Fibroblast of lung (primary cell): ENCODE results near the gene NTN3. TPM values are rescaled to one million over a fixed set of nuclear protein-coding genes. Genes with fewer than 3 reads are reported as not detected.

Experiments used
- DNase-seq, 2 donors: peaks; one replicate each; pipeline versions ENCODE4 v3.0.0 to v3.0.0-alpha.2; 2010; ENCODE audit warnings: low read depth in 2 of 2
- H2AFZ ChIP-seq: 2 replicates; pipeline ENCODE4 v1.5.1; 2012; ENCODE audit warnings: low read length, control low read depth, inconsistent platforms
- H3K27ac ChIP-seq: 2 replicates; pipeline ENCODE4 v1.5.1; 2011; ENCODE audit warnings: low read length, control low read depth; ENCODE audit not compliant: insufficient read depth
- H3K27me3 ChIP-seq: 2 replicates; pipeline ENCODE4 v1.5.1; 2011; ENCODE audit warnings: mild to moderate bottlenecking, low read length; ENCODE audit not compliant: control insufficient read depth, insufficient read depth
- H3K36me3 ChIP-seq: 2 replicates; pipeline ENCODE4 v1.5.1; 2011; ENCODE audit warnings: low read length; ENCODE audit not compliant: control insufficient read depth, insufficient read depth
- H3K4me1 ChIP-seq: 2 replicates; pipeline ENCODE4 v1.5.1; 2011; ENCODE audit warnings: low read length; ENCODE audit not compliant: control insufficient read depth, insufficient read depth; ENCODE audit errors: extremely low read depth
- H3K4me2 ChIP-seq: 2 replicates; pipeline ENCODE4 v1.5.1; 2011; ENCODE audit warnings: low read length, control low read depth; ENCODE audit not compliant: insufficient read depth; ENCODE audit errors: extremely low read depth
- H3K4me3 ChIP-seq, 4 experiments: fragments of 200-600 bp in 1 of 4; sonication (generic) in 1 of 4; replicated peaks in 1 of 4; 2 replicates each; pipeline ENCODE4 v1.5.1; 2011 to 2016; ENCODE audit warnings: low read length in 4 of 4, low read depth in 3 of 4, mild to moderate bottlenecking in 3 of 4, control low read depth in 2 of 4, inconsistent platforms in 1 of 4, mixed read lengths in 1 of 4; ENCODE audit not compliant: insufficient read depth in 1 of 4; ENCODE audit errors: control extremely low read depth in 1 of 4
- H3K79me2 ChIP-seq: 2 replicates; pipeline ENCODE4 v1.5.1; 2012; ENCODE audit warnings: mild to moderate bottlenecking, low read length, inconsistent platforms; ENCODE audit not compliant: control insufficient read depth, insufficient read depth
- H3K9ac ChIP-seq: 2 replicates; pipeline ENCODE4 v1.5.1; 2011; ENCODE audit warnings: mild to moderate bottlenecking, low read length, control low read depth; ENCODE audit not compliant: insufficient read depth
- H3K9me3 ChIP-seq: 2 replicates; pipeline ENCODE4 v1.5.1; 2012; ENCODE audit warnings: low read depth, low read length; ENCODE audit not compliant: control insufficient read depth, insufficient read depth
- H4K20me1 ChIP-seq: 2 replicates; pipeline ENCODE4 v1.5.1; 2011; ENCODE audit warnings: low read length; ENCODE audit not compliant: control insufficient read depth, insufficient read depth; ENCODE audit errors: extremely low read depth
- CTCF ChIP-seq, 2 donors: IDR thresholded peaks in 1 of 2; conservative IDR thresholded peaks in 1 of 2; 1 replicate in 1 of 2; 2 replicates in 1 of 2; pipeline ENCODE4 v1.5.1; 2011 to 2012; ENCODE audit warnings: low read length in 2 of 2, control low read depth in 1 of 2, inconsistent platforms in 1 of 2, low read depth in 1 of 2, mild to moderate bottlenecking in 1 of 2
- EZH2 ChIP-seq: IDR thresholded peaks from 2 replicates; pipeline ENCODE4 v1.5.1; 2012; ENCODE audit warnings: low read length, control low read depth, mild to moderate bottlenecking; ENCODE audit errors: missing control alignments
- polyA plus RNA-seq, 2 donors: library from polyadenylated mRNA; depleted of rRNA in 1 of 2; stranded (reverse) in 1 of 2; unstranded in 1 of 2; fragments of >200 nt; gene quantifications; 2 replicates each; pipeline ENCODE4 v1.2.1, GENCODE V29; 2011 to 2012; ENCODE audit warnings: missing spikeins in 1 of 2
- total RNA-seq: library from RNA; depleted of rRNA; stranded (reverse); fragments of >200 nt; gene quantifications from 2 replicates; pipeline ENCODE4 v1.2.1, GENCODE V29; 2014

NTN3 gene
- total and polyA plus RNA-seq, 2 donors (not counting 1 experiment from before 2014, with no cell fraction given) = 0.08 to 2.1 TPM

GRCh38 chr16:2497116-2497630 lies 26.1 kb downstream of the NTN3 start:
- H3K9me3 ChIP-seq = no peaks in the 10 kb centered on the region
- H2AFZ ChIP-seq = no peak overlapping the region
- H3K27ac ChIP-seq = no peak overlapping the region
- no peak overlapping the region for H3K4me3 ChIP-seq
- peak overlapping the region; percentile 4 for H3K4me2 ChIP-seq
- no peak overlapping the region for H3K9ac ChIP-seq
- peaks cover 6% of the 10 kb centered on the region for H3K4me1 ChIP-seq
- no peaks in the 10 kb centered on the region for H3K27me3 ChIP-seq
- peak in 1 of 2 donors; percentile 36 for DNase-seq
- H3K79me2 ChIP-seq = no peaks in the 10 kb centered on the region
- TF ChIP-seq EZH2 (no peak), CTCF (conservative IDR thresholded peaks at IDR 0.05 in 1 of 2, IDR thresholded peaks at IDR 0.05 in 1 of 2; ENCODE audit: low read depth in 1 of 2, low read length in 2 of 2) (no peak)
- peaks cover 12% of the 10 kb centered on the region for H3K36me3 ChIP-seq
- H4K20me1 ChIP-seq = no peaks in the 10 kb centered on the region

GRCh38 chr16:2497695-2498484 lies 26.8 kb downstream of the NTN3 start:
- H3K27ac ChIP-seq = no peak overlapping the region
- TF ChIP-seq CTCF (conservative IDR thresholded peaks at IDR 0.05 in 1 of 2, IDR thresholded peaks at IDR 0.05 in 1 of 2; ENCODE audit: low read depth in 1 of 2, low read length in 2 of 2) (no peak), EZH2 (no peak)
- H3K4me3 ChIP-seq = no peak overlapping the region
- H3K4me1 ChIP-seq = peaks cover 6% of the 10 kb centered on the region
- peak overlapping the region; percentile 4 for H3K4me2 ChIP-seq
- H3K36me3 ChIP-seq = peaks cover 12% of the 10 kb centered on the region
- H3K9ac ChIP-seq = no peak overlapping the region
- H3K9me3 ChIP-seq = no peaks in the 10 kb centered on the region
- DNase-seq = no peak
- H2AFZ ChIP-seq = no peak overlapping the region
- no peaks in the 10 kb centered on the region for H3K27me3 ChIP-seq
- no peaks in the 10 kb centered on the region for H4K20me1 ChIP-seq
- H3K79me2 ChIP-seq = no peaks in the 10 kb centered on the region

- TF ChIP-seq EZH2 (no peak), CTCF (conservative IDR thresholded peaks at IDR 0.05 in 1 of 2, IDR thresholded peaks at IDR 0.05 in 1 of 2; ENCODE audit: low read depth in 1 of 2, low read length in 2 of 2) (no peak)
- Histone ChIP-seq H3K9me3 (no peaks in the 10 kb centered on the region), H3K79me2 (no peaks in the 10 kb centered on the region), H2AFZ (no peak overlapping the region), H3K27me3 (no peaks in the 10 kb centered on the region), H3K36me3 (peaks cover 12% of the 10 kb centered on the region), H3K4me2 (no peak overlapping the region), H3K4me1 (peaks cover 6% of the 10 kb centered on the region), H3K27ac (no peak overlapping the region), H3K9ac (no peak overlapping the region), H3K4me3 (no peak overlapping the region), H4K20me1 (no peaks in the 10 kb centered on the region)
- no peak for DNase-seq
Observed at GRCh38 chr16:2498531-2499253, 27.6 kb downstream of the NTN3 start.
